ENCODE measurements around the gene CREM.

The CREM gene

GRCh38 chr10:35244549-35244948 lies 117.9 kb downstream of the CREM start:
- Histone ChIP-seq H2AFZ (ENCODE audit: insufficient read depth, low read length, poor library complexity) (no peak overlapping the region), H3K27me3 (ENCODE audit: insufficient read depth, low read length) (no peaks in the 10 kb centered on the region), H3K79me2 (ENCODE audit: control insufficient read depth, insufficient read depth, low read length, poor library complexity) (no peaks in the 10 kb centered on the region), H3K18ac (ENCODE audit: low read length) (no peak overlapping the region), H3K23ac (ENCODE audit: low read length) (no peak overlapping the region), H3K4me3 (ENCODE audit: low read depth, low read length) (no peak overlapping the region), H3K4ac (ENCODE audit: low read depth, low read length) (no peak overlapping the region), H3K4me1 (ENCODE audit: control insufficient read depth in 1 of 2, insufficient read depth in 2 of 2, low read length in 2 of 2) (no peaks in the 10 kb centered on the region), H3K9ac (ENCODE audit: low read length) (no peak overlapping the region), H4K8ac (ENCODE audit: low read depth, low read length) (no peak overlapping the region), H3K79me1 (ENCODE audit: low read length) (no peaks in the 10 kb centered on the region), H4K91ac (ENCODE audit: low read depth, low read length) (no peak overlapping the region), H3K14ac (ENCODE audit: low read length) (no peak overlapping the region), H3K4me2 (ENCODE audit: low read length) (no peak overlapping the region), H3K36me3 (ENCODE audit: control insufficient read depth in 1 of 2, insufficient read depth in 2 of 2, low read length in 2 of 2) (no peaks in the 10 kb centered on the region), H2AK5ac (ENCODE audit: low read length) (no peak overlapping the region), H4K12ac (ENCODE audit: low read depth, low read length) (no peak overlapping the region), H2BK12ac (ENCODE audit: low read length) (no peak overlapping the region), H3K27ac (ENCODE audit: low read depth, low read length) (no peak overlapping the region), H2BK120ac (ENCODE audit: insufficient read depth, low read length, poor library complexity) (no peak overlapping the region), H3K9me3 (ENCODE audit: insufficient read depth, low read depth, low read length) (no peaks in the 10 kb centered on the region), H2BK5ac (ENCODE audit: low read depth, low read length, poor library complexity) (no peak overlapping the region)
- DNase-seq, result no peak
- WGBS (ENCODE audit: extremely low coverage, insufficient coverage, insufficient read length), result no CpG with 5 or more reads among the region's 2 CpGs

GRCh38 chr10:35246770-35247343 lies 120.2 kb downstream of the CREM start:
- H3K27ac ChIP-seq (ENCODE audit: low read depth, low read length), result no peak overlapping the region
- H4K8ac ChIP-seq (ENCODE audit: low read depth, low read length), result no peak overlapping the region
- WGBS (ENCODE audit: extremely low coverage, insufficient coverage, insufficient read length), result no CpG with 5 or more reads among the region's 8 CpGs
- no peak overlapping the region for H3K23ac ChIP-seq (ENCODE audit: low read length)
- H3K14ac ChIP-seq (ENCODE audit: low read length), result no peak overlapping the region
- H4K91ac ChIP-seq (ENCODE audit: low read depth, low read length), result no peak overlapping the region
- H2BK5ac ChIP-seq (ENCODE audit: low read depth, low read length, poor library complexity), result no peak overlapping the region
- no peak overlapping the region for H4K12ac ChIP-seq (ENCODE audit: low read depth, low read length)
- no peaks in the 10 kb centered on the region for H3K27me3 ChIP-seq (ENCODE audit: insufficient read depth, low read length)
- H3K79me1 ChIP-seq (ENCODE audit: low read length), result no peaks in the 10 kb centered on the region
- H3K4ac ChIP-seq (ENCODE audit: low read depth, low read length), result no peak overlapping the region
- no peaks in the 10 kb centered on the region for H3K79me2 ChIP-seq (ENCODE audit: control insufficient read depth, insufficient read depth, low read length, poor library complexity)
- peak overlapping the region; percentile 54 for H3K18ac ChIP-seq (ENCODE audit: low read length)
- no peak overlapping the region for H2BK120ac ChIP-seq (ENCODE audit: insufficient read depth, low read length, poor library complexity)
- H3K36me3 ChIP-seq (ENCODE audit: control insufficient read depth in 1 of 2, insufficient read depth in 2 of 2, low read length in 2 of 2), result no peaks in the 10 kb centered on the region
- no peak overlapping the region for H2AFZ ChIP-seq (ENCODE audit: insufficient read depth, low read length, poor library complexity)
- DNase-seq, result no peak
- H3K4me2 ChIP-seq (ENCODE audit: low read length), result no peak overlapping the region
- no peaks in the 10 kb centered on the region for H3K9me3 ChIP-seq (ENCODE audit: insufficient read depth, low read depth, low read length)
- no peak overlapping the region for H3K9ac ChIP-seq (ENCODE audit: low read length)
- H2BK12ac ChIP-seq (ENCODE audit: low read length), result no peak overlapping the region
- H3K4me3 ChIP-seq (ENCODE audit: low read depth, low read length), result no peak overlapping the region
- no peak overlapping the region for H2AK5ac ChIP-seq (ENCODE audit: low read length)
- no peaks in the 10 kb centered on the region for H3K4me1 ChIP-seq (ENCODE audit: control insufficient read depth in 1 of 2, insufficient read depth in 2 of 2, low read length in 2 of 2)

DNA sequence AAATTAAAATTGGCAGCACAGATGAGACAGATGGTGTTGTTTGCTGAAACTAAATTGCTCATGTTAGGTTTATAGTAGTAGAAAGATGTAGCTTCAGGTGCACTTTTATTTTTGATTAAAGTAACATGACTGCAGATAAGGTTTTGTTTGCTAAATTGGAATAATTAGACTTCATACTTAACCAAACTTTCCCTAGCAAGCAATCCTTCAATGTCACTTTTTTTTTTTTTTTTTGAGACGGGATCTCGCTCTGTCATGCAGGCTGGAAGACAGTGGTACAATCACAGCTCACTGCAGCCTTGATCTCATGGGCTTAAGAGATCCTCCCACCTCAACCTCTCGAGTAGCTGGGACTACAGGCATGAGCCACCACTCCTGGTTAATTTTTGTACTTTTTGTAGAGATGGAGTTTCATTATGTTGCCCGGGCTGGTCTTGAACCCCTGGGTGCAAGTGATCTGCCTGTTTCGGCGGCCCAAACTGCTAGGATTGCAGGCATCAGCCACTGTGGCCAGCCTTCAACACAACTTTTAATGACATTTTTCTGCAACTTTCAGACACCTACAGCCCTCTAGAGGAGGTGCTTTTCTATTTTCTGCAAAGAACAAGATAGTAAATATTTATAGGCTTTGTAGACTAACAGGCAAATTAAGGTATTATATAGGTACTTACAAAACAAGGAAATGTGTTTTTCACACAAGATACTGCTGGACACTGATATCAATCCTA lies 124.9 kb downstream of the CREM start:
- no peak overlapping the region for H3K4ac ChIP-seq (ENCODE audit: low read depth, low read length)
- H3K23ac ChIP-seq (ENCODE audit: low read length), result no peak overlapping the region
- no peaks in the 10 kb centered on the region for H3K36me3 ChIP-seq (ENCODE audit: control insufficient read depth in 1 of 2, insufficient read depth in 2 of 2, low read length in 2 of 2)
- no peak overlapping the region for H3K4me3 ChIP-seq (ENCODE audit: low read depth, low read length)
- H3K4me1 ChIP-seq (ENCODE audit: control insufficient read depth in 1 of 2, insufficient read depth in 2 of 2, low read length in 2 of 2), result no peaks in the 10 kb centered on the region
- no peak overlapping the region for H3K9ac ChIP-seq (ENCODE audit: low read length)
- no peak overlapping the region for H3K14ac ChIP-seq (ENCODE audit: low read length)
- no peak overlapping the region for H2BK12ac ChIP-seq (ENCODE audit: low read length)
- no peak overlapping the region for H4K8ac ChIP-seq (ENCODE audit: low read depth, low read length)
- H3K9me3 ChIP-seq (ENCODE audit: insufficient read depth, low read depth, low read length), result no peaks in the 10 kb centered on the region
- H2BK120ac ChIP-seq (ENCODE audit: insufficient read depth, low read length, poor library complexity), result no peak overlapping the region
- H4K91ac ChIP-seq (ENCODE audit: low read depth, low read length), result no peak overlapping the region
- H2BK5ac ChIP-seq (ENCODE audit: low read depth, low read length, poor library complexity), result no peak overlapping the region
- H3K18ac ChIP-seq (ENCODE audit: low read length), result no peak overlapping the region
- no peaks in the 10 kb centered on the region for H3K79me2 ChIP-seq (ENCODE audit: control insufficient read depth, insufficient read depth, low read length, poor library complexity)
- no CpG with 5 or more reads among the region's 6 CpGs for WGBS (ENCODE audit: extremely low coverage, insufficient coverage, insufficient read length)
- no peaks in the 10 kb centered on the region for H3K79me1 ChIP-seq (ENCODE audit: low read length)
- H4K12ac ChIP-seq (ENCODE audit: low read depth, low read length), result no peak overlapping the region
- no peak overlapping the region for H3K4me2 ChIP-seq (ENCODE audit: low read length)
- DNase-seq, result no peak
- no peak overlapping the region for H3K27ac ChIP-seq (ENCODE audit: low read depth, low read length)
- no peaks in the 10 kb centered on the region for H3K27me3 ChIP-seq (ENCODE audit: insufficient read depth, low read length)
- H2AFZ ChIP-seq (ENCODE audit: insufficient read depth, low read length, poor library complexity), result no peak overlapping the region
- no peak overlapping the region for H2AK5ac ChIP-seq (ENCODE audit: low read length)

- Histone ChIP-seq H2BK5ac (ENCODE audit: low read depth, low read length, poor library complexity) (no peak overlapping the region), H3K9ac (ENCODE audit: low read length) (no peak overlapping the region), H3K4me3 (ENCODE audit: low read depth, low read length) (no peak overlapping the region), H3K18ac (ENCODE audit: low read length) (no peak overlapping the region), H4K8ac (ENCODE audit: low read depth, low read length) (no peak overlapping the region), H3K27ac (ENCODE audit: low read depth, low read length) (no peak overlapping the region), H2AK5ac (ENCODE audit: low read length) (no peak overlapping the region), H3K4ac (ENCODE audit: low read depth, low read length) (no peak overlapping the region), H3K36me3 (ENCODE audit: control insufficient read depth in 1 of 2, insufficient read depth in 2 of 2, low read length in 2 of 2) (no peaks in the 10 kb centered on the region), H3K27me3 (ENCODE audit: insufficient read depth, low read length) (no peaks in the 10 kb centered on the region), H2BK120ac (ENCODE audit: insufficient read depth, low read length, poor library complexity) (no peak overlapping the region), H2BK12ac (ENCODE audit: low read length) (no peak overlapping the region), H2AFZ (ENCODE audit: insufficient read depth, low read length, poor library complexity) (no peak overlapping the region), H4K12ac (ENCODE audit: low read depth, low read length) (no peak overlapping the region), H3K79me2 (ENCODE audit: control insufficient read depth, insufficient read depth, low read length, poor library complexity) (no peaks in the 10 kb centered on the region), H4K91ac (ENCODE audit: low read depth, low read length) (no peak overlapping the region), H3K4me2 (ENCODE audit: low read length) (no peak overlapping the region), H3K14ac (ENCODE audit: low read length) (no peak overlapping the region), H3K23ac (ENCODE audit: low read length) (no peak overlapping the region), H3K4me1 (ENCODE audit: control insufficient read depth in 1 of 2, insufficient read depth in 2 of 2, low read length in 2 of 2) (peaks cover 0 to 3% of the 10 kb centered on the region in 2 experiments), H3K79me1 (ENCODE audit: low read length) (no peaks in the 10 kb centered on the region), H3K9me3 (ENCODE audit: insufficient read depth, low read depth, low read length) (no peaks in the 10 kb centered on the region)
- no peak for DNase-seq
- WGBS (ENCODE audit: extremely low coverage, insufficient coverage, insufficient read length), result no CpG with 5 or more reads among the region's 3 CpGs
Measured at GRCh38 chr10:35257057-35257983, 130.7 kb downstream of the CREM start.
